SW480 (cell line): ENCODE data around the gene CYB5D1.
"Not testable (repeated sequence)": the region's sequence is repeated elsewhere in the genome, so short reads cannot be mapped to it uniquely, and the experiment has no call there.

Source experiments
- DNase-seq: peaks from one replicate; pipeline ENCODE4 v3.0.0-alpha.2; 2016; ENCODE audit warnings: low spot score

Gene CYB5D1, protein sequence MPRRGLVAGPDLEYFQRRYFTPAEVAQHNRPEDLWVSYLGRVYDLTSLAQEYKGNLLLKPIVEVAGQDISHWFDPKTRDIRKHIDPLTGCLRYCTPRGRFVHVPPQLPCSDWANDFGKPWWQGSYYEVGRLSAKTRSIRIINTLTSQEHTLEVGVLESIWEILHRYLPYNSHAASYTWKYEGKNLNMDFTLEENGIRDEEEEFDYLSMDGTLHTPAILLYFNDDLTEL

DNA sequence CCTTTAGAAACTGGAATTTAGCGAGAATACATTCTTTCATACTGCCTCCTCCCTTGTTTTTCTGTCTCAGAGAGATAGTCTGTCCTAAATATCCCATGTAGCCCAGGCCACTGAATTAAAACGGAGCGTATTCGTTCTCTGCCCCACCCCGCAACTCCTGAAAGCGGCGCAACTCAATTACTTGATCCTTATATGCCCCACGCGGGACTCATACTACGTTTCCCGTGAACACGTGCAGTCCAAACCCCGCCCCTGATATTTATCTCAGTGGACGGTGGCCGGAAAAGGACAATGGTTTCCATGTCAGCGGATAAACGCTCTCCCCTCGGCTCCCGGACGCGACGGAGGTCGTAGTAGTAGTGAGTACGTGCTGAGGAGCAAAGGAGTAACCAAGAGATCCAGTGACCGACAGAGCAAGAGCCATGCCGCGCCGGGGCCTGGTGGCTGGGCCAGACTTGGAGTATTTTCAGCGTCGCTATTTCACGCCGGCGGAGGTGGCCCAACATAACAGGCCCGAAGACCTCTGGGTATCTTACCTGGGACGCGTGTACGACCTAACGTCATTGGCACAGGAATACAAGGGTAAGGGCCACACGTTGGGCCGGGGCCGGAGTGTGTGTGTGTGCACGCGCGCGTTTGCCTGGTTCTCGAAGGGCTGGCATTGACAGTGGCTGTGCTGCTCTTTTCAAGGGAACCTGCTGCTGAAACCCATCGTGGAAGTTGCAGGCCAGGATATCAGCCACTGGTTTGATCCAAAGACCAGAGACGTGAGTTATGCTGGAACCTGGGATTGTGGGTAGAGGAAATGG lies at the start of gene CYB5D1:
TSS of gene CYB5D1 (plus strand) at position 291 of the 809 bp plus-strand sequence. CDS start at position 423, 132 bp downstream.
- peak; percentile 94 for DNase-seq

DNA sequence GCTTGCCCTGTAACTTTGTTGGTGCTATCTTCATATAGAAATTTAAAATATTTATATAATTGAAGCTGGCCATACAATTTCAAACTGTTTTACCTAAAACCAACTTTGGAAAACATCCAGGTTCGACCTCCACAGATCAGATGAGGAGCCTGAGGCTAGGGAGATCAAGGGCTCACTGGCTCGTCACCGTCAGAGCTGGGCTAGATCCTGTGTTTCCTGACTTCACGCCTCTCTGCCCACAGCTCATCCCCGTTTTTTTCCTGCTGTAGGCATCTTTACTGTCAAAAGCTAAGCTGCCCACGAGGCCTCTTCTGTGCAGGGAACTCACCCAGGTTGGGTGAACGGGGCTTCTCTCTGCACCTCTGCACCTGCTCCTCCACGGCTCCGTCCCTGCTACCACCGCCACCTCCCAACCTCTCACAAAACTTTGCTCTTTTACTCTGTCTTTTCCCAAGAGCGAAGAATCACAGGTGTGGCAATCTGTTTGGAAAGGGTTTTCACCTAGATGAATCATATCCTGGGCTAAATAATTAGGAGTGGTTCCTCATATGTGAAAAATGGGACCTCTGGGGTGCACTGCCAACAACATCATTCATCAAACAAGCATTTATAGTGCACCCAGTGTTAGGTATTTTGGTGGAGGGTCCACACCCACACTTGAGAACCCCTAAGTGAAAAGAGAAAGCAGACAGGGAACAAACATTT lies 48.6 kb upstream of the CYB5D1 start:
- DNase-seq, result peak; percentile 52

DNA sequence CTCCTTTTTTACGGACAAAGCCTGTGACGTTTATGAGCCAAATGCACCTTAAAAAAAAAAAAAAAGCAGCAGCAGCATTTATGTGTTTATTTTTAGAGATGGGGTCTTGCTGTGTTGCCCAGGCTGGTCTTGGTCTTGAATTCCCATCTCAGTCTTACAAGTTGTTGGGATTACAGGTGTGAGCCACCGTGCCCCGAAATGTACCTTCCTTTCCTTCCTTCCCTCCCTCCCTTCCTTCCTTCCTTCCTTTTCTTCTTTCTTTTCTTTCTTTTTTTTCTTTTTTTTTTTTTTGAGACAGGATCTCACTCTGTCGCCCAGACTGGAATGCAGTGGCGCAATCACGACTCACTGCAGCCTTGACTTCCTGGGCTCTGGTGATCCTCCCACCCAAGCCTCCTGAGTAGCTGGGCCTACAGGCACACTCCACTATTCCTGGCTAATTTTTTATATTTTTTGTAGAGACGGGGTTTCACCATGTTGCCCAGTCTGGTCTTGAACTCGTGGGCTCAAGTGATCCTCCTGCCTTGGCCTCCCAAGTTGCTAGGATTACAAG lies 47.9 kb upstream of the CYB5D1 start:
- not testable (repeated sequence) for DNase-seq

DNA sequence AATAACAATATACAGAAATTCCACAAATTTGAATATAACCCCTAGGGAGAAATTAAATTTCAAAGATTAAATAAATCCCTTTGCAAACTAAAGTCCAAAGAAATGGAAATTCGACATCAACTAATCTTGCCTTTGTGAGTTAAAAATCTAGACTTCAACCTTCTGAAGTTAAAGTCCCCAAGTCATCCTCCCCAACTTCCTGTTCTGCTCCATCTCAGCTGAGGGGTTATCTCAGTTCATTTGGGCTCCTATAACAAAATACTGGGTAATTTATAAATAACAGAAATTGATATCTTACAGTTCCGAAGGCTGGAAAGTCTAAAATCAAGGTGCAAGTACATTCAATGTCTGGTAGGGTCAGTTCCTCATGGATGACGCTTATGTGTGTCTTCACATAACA lies 46.6 kb upstream of the CYB5D1 start:
- no peak for DNase-seq

DNA sequence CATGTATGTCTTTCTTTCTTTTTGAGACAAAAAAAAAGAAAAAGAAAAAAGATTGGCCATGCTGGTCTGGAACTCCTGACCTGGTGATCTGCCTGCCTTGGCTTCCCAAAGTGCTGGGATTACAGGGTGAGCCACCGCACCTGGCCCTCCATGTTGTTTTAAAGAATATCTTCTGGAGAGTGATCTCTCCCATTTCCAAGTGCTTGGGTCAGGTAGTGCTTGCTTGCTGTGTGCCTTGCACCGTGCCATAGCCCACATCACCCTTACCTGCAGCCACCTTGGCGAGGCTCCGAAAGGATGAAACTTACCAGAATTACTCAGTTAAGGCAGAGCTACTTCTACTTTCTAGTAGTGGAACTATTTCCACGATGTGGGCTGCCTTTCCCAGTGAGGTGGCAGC lies 42.8 kb upstream of the CYB5D1 start:
- no peak for DNase-seq

DNA sequence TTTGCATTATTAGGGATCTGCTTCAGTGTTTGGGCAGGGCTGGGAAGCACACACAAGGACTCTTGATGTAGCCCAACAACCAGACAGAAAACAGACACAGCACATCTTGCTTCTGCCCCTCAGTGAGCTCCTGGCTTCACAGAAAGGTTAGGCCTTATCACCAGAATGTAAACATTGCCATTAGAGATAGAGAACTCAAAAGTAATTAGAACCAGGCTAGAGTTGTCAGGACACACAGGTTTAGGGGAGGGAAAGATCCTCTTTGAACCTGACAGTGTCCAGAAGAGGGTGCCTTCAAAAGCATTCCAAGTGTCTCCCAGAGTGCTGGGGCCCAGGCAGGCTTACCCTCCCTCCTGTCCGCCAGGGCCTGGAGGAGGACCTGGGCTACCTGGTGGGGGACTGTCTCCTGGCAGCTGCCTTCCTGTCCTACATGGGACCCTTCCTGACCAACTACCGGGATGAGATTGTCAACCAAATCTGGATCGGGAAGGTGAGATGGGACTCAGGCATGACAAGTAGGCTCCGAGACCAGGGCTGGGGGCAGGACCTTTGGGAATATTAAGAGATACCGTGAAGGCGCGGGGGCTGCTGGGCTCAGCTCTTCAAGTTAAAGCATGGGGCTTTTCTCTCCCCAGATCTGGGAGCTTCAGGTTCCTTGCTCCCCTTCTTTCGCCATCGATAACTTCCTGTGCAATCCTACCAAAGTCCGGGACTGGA lies 40.7 kb upstream of the CYB5D1 start:
- no peak for DNase-seq

DNA sequence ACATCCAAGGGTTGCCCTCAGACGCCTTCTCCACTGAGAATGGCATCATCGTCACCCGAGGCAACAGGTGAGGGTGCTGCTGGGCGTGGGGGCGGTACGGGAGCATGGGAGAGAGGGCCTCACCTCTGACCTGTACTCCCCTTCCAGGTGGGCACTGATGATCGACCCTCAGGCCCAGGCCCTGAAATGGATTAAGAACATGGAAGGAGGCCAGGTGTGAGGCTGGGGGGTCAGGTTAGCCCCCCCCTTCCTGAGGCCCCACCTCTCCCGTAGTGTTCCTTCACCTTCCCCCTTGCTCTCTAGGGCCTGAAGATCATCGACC lies 40.2 kb upstream of the CYB5D1 start:
- no peak for DNase-seq

DNA sequence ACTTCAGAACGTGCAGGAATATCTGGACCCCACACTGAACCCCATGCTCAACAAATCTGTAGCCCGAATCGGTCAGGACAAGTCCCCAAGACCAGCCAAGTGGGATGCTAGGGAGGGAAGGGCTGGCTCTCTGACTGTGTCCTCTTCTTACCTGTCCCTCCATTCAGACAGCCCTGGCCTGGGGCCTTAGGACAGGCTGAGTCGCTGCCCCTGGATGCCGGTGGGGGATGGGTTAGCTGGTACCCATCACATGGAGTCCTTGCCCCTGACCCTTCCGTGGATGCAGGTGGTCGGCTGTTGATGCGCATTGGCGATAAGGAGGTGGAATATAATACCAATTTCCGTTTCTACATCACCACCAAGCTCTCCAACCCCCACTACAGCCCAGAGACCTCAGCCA lies 39.8 kb upstream of the CYB5D1 start:
- no peak for DNase-seq

DNA sequence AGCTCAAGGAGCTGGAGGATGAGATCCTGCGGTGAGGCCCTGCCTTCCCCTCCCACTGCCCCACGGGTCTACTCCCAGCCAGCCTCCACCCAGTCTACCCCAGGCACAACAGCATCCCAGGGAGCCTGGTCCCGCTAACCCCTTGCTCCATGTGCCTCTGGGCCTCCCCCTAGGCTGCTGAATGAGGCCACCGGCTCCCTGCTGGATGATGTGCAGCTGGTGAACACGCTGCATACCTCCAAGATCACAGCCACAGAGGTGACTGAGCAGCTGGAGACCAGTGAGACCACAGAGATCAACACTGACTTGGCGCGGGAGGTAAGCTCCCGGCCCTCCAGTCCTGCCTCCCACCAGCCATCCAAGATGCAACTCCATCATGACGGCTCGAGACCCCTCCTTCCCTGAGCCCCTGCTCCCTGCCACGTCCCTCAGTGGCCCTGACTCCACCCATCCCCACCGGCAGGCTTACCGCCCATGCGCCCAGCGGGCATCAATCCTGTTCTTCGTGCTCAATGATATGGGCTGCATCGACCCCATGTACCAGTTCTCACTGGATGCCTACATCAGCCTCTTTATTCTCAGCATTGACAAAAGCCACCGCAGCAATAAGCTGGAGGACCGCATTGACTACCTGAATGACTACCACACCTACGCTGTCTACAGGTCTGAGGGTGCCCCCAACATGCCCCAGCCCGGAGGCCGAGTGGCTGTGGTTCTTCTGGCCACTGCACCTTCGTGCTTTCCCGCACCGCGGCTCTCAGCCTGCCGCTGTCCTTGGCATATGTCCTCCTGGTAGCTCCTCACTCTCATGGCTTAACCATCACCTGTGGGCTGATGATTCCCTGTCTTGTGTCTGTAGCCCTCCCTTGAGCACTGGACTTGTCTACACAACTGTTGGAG lies 38.8 kb upstream of the CYB5D1 start:
- DNase-seq, result no peak

DNA sequence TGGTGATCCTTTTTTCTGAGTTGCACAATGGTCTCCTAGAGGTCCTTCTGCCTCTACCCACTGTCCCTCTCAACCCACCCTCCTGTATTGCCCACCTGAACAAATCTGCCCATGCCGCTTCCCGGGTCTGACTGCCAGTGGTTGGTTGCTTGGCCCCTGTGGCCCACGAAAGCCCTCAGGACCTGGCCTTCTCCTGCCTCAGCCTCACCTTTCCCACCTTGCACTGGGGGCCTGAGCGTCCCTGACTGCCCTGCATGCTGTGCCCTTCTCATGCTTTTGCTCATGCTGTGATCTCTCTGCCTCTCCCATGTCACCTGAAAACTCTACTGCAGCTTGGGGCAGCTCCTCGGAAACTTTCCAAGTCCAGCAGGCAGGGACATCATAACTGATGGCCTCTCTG lies 37.6 kb upstream of the CYB5D1 start:
- DNase-seq, result no peak

DNA sequence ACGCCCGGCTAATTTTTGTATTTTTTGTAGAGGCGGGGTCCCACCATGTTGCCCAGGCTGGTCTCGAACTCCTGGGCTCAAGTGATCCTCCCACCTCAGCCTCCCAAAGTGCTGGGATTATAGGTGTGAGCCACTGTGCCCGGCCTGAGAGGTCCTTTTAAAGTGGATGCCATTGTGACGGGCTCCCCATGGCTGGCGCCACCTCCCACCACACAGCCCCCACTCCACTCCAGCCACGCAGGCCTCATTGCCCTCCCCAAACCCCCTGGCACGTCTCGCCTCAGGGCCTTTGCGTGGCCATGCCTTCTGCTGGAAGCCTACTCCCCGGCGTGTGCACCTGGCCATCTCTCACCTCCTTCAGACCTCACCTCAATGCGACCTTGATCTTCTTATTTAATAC lies 35.7 kb upstream of the CYB5D1 start:
- DNase-seq, result no peak

DNA sequence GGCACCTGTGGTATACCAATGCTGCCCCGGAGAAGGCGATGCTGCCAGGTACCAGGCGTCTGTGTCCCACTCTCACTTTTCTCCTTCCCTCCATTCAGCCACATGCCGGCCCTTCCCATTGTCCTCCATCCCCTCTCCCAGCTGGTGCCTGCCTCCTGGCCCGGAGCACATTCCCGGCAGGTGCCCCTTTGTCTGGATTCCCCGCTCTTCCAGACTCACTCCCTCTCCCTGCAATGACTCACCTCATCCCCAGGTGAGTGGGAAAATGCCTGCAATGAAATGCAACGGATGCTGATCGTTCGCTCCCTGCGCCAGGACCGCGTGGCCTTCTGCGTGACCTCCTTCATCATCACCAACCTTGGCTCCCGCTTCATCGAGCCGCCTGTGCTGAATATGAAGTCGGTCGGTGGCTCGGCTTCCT lies 34.2 kb upstream of the CYB5D1 start:
- no peak for DNase-seq

DNA sequence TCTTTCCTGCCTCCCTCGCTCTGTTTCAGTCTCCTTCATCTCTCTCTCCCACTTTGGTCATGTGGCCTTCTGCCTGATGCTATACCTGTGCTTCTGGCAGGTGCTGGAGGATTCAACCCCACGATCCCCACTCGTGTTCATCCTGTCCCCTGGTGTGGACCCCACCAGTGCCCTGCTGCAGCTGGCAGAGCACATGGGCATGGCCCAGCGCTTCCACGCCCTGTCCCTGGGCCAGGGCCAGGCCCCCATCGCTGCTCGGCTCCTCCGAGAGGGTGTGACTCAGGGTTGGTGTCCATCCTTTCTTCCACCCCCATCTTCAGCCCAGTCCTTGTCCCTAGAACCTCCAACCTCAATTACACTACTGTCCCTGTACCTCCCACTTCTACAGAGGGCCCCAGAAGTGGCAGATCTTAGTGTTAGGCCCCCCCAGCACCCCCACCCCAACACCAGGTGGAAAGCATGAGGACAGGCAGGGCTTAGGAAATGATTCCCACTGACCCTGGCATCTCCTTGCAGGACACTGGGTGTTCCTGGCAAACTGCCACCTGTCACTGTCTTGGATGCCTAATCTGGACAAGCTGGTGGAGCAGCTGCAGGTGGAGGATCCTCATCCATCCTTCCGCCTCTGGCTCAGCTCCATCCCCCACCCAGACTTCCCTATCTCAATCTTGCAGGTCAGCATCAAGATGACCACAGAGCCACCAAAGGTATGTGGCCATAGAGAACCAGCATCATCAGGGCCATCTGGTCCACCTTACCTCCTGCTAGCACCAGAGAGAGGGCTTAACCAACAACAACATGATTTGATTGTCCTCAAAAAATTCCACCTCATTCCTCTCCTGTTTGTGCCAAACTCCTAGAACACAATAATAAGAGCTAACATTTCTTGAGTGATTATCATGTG lies 33.5 kb upstream of the CYB5D1 start:
- no peak for DNase-seq

DNA sequence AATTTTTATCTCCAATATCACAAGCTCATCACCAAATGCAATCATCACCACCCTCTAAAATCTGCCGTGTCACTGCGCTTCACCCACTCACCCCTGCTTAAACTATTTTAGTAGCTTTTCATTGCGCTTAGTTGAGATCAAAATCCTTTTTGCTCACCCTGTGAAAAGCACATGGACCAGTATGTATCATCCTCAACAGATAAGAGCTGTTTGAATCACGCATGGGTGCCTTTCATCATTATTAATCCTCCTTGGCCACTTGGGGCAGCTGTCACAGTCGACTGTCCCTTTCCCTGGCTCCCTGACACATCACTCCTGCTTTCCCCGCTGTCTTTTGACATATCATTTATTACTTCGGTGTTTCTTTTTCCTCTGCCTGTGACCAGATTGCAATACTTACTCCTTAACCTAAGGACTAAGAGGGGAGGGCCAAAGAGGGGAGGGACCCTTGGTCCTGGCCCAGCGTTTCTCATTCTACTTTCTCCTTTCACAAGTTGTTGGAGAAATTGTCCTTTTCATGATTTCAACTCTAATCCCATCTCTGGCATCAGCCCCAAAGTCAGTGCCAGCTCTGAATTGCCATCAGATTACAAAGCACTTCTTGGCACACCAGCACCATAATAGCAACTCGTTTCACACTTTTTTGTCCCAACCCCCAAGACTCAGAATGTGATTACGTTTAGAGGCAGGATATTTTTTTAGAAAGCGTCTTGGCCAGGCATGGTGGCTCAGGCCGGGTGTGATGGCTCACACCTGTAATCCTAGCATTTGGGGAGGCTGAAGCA lies 32.4 kb upstream of the CYB5D1 start:
- peak; percentile 54 for DNase-seq

DNA sequence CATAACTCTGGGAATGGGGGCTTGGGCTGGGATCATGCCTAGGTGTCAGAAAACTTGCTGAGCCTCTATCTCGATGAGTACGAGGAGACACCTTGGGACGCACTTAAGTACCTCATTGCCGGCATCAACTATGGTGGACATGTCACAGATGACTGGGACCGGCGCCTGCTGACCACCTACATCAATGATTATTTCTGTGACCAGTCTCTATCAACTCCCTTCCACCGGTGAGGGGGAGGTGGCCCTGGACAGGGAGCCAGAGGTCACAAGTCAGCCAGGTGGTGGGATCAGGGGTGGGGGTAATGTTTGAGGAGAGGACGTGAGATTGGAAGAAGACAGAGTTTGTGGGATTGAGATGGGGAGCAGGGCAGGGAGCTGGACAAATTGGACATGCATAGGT lies 27.2 kb upstream of the CYB5D1 start:
- no peak for DNase-seq

DNA sequence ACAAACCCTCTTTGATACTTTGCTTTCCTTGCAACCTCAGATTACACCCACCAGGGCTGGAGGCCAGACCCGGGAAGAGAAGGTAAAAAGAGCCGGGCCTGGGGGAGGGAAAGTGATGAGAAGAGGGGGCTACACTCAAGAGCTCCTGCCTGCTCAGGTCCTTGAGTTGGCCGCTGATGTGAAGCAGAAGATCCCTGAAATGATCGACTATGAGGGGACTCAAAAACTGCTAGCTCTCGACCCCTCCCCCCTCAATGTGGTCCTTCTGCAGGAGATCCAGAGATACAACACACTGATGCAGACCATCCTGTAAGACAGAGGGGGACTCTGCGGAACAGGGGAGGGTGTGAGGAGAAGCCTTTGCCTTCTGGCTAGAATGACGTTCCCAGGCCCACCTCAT lies 26.6 kb upstream of the CYB5D1 start:
- DNase-seq, result no peak

DNA sequence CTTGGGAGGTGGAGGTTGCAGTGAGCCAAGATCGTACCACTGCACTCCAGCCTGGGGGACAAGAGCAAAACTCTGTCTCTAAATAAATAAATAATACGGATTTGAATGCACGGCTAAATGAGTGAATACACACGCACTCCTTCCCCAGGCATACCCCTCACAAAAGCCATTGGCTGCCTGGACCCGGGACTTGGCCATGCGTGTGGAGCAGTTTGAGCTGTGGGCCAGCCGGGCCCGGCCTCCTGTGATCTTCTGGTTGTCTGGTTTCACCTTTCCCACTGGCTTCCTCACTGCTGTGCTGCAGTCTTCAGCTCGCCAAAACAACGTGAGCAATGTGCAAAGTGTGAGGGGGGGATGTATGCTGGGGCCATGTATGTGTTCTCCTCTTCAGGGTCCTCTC lies 25.4 kb upstream of the CYB5D1 start:
- DNase-seq, result no peak

DNA sequence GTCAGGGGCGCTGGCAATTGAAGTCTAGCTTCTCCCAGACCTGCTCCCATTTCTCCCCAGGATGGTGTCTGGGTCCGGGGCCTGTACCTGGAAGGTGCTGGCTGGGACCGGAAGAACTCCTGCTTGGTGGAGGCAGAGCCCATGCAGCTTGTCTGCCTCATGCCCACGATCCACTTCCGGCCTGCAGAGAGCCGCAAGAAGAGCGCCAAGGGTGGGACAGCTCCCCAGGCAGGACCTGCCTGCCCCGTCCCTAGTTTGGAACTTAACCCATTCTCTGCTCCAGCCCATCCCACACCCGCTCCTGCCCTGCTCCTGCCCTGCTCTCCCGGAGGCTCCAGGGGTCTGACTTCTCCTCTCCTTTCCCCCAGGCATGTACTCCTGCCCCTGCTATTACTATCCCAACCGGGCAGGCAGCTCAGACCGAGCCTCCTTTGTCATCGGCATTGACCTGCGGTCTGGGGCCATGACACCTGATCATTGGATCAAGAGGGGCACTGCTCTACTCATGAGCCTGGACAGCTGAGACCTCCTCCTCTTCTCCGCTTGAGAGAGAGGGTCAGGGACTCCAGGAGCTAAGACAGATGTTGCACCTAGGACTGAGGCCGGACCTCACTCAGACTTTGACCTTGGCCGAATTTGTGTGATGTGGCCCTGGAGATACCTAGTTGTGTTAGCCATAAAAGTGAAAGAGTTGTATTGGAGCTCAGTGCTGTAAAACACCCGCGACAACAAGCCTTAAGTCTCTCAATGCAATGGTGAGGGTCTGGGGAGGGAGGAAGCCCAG lies 24.6 kb upstream of the CYB5D1 start:
- DNase-seq, result no peak
